ENCODE data around the gene NPBWR2. TPM values are rescaled to one million over a fixed set of nuclear protein-coding genes. Genes with fewer than 3 reads are reported as not detected.
A peak's percentile ranks its signal among the peaks of the same experiment; 100 is the strongest.

The NPBWR2 gene
- total RNA-seq, 1 donor from 2014 or later = not detected

DNA sequence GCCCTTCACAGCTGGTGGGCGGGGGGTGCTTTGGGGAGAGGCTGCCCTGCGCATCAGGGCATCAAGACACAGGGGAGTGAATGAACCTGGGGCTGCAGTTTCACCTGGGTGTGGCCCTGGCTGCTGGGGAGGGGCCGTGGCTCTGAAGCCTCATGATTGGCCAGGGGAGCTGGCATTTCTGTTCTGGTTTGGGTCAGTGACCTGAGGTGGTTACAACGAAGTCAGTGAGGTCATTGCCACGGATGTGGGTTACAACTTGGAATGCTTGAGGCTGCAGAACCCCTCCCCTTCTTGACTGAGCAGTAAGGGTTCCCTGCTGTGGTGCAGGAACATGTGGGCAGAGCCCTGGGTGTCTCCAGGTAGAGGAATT is 41.4 kb downstream of the NPBWR2 start:
- Histone ChIP-seq H3K4me3 (ENCODE audit: low read depth, low read length) (no peak overlapping the region), H3K36me3 (ENCODE audit: control insufficient read depth, insufficient read depth, low read length) (no peaks in the 10 kb centered on the region), H3K27me3 (ENCODE audit: control insufficient read depth, insufficient read depth, low read length) (no peaks in the 10 kb centered on the region)
- peak; percentile 61 for DNase-seq (ENCODE audit: low read depth)
- FAIRE-seq = no peak
- TF ChIP-seq, protein P1, sequence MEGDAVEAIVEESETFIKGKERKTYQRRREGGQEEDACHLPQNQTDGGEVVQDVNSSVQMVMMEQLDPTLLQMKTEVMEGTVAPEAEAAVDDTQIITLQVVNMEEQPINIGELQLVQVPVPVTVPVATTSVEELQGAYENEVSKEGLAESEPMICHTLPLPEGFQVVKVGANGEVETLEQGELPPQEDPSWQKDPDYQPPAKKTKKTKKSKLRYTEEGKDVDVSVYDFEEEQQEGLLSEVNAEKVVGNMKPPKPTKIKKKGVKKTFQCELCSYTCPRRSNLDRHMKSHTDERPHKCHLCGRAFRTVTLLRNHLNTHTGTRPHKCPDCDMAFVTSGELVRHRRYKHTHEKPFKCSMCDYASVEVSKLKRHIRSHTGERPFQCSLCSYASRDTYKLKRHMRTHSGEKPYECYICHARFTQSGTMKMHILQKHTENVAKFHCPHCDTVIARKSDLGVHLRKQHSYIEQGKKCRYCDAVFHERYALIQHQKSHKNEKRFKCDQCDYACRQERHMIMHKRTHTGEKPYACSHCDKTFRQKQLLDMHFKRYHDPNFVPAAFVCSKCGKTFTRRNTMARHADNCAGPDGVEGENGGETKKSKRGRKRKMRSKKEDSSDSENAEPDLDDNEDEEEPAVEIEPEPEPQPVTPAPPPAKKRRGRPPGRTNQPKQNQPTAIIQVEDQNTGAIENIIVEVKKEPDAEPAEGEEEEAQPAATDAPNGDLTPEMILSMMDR (IDR thresholded peaks at IDR 0.05; ENCODE audit: insufficient read depth, low read length, severe bottlenecking) = no peak

GRCh38 chr20:64065062-64065973 is 42.0 kb downstream of the NPBWR2 start:
- Histone ChIP-seq H3K36me3 (ENCODE audit: control insufficient read depth, insufficient read depth, low read length) (no peaks in the 10 kb centered on the region), H3K27me3 (ENCODE audit: control insufficient read depth, insufficient read depth, low read length) (no peaks in the 10 kb centered on the region), H3K4me3 (ENCODE audit: low read depth, low read length) (no peak overlapping the region)
- TF ChIP-seq, protein P1 (IDR thresholded peaks at IDR 0.05; ENCODE audit: insufficient read depth, low read length, severe bottlenecking) = no peak
- no peak for FAIRE-seq
- DNase-seq (ENCODE audit: low read depth) = no peak

DNA sequence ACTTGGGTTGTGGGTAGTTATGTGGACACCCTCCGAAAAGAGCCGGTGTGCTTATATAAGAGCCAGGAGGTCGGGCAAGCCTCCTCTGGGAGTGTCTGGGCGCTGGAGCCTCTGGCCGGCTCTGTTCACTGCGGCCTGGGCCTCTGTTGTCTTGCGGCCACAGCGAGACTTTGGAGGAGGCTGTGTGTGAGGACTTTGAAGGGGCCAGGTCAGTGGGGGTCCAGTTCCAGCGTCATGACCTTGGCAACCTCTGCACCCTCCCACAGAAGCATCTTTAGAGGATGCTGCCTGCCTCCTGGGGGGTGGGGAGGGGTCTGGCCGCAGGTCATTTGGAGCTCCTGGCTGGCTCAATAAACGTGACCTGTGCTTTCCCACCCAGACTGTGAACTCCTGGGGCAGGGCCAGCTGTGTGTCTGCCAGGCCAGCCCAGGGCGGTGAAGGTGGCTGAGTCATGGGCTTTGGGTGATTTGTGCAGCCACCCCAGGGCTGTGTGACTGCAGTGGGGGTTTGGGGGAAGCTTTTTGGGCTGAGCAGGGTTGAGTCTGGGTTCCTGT is 43.1 kb downstream of the NPBWR2 start:
- no peaks in the 10 kb centered on the region for H3K27me3 ChIP-seq (ENCODE audit: control insufficient read depth, insufficient read depth, low read length)
- H3K36me3 ChIP-seq (ENCODE audit: control insufficient read depth, insufficient read depth, low read length) = no peaks in the 10 kb centered on the region
- DNase-seq (ENCODE audit: low read depth) = peak; percentile 30
- TF ChIP-seq, protein P1 (IDR thresholded peaks at IDR 0.05; ENCODE audit: insufficient read depth, low read length, severe bottlenecking) = no peak
- peak overlapping the region; percentile 92 for H3K4me3 ChIP-seq (ENCODE audit: low read depth, low read length)
- no peak for FAIRE-seq

- Histone ChIP-seq H3K27me3 (ENCODE audit: control insufficient read depth, insufficient read depth, low read length) (no peaks in the 10 kb centered on the region), H3K4me3 (ENCODE audit: low read depth, low read length) (peak overlapping the region; percentile 92), H3K36me3 (ENCODE audit: control insufficient read depth, insufficient read depth, low read length) (no peaks in the 10 kb centered on the region)
- TF ChIP-seq, protein P1 (IDR thresholded peaks at IDR 0.05; ENCODE audit: insufficient read depth, low read length, severe bottlenecking) = no peak
- FAIRE-seq (no peak), DNase-seq (ENCODE audit: low read depth) (no peak)
Measured at GRCh38 chr20:64063389-64064144, 43.8 kb downstream of the NPBWR2 start.

GRCh38 chr20:64062596-64063388 is 44.6 kb downstream of the NPBWR2 start, which contains the start of gene TCEA2:
TSS of gene TCEA2 (plus strand) at chr20:64063198. CDS start at chr20:64063313, 115 bp downstream.
- H3K36me3 ChIP-seq (ENCODE audit: control insufficient read depth, insufficient read depth, low read length) = no peaks in the 10 kb centered on the region
- FAIRE-seq (no peak), DNase-seq (ENCODE audit: low read depth) (peak; percentile 81)
- no peaks in the 10 kb centered on the region for H3K27me3 ChIP-seq (ENCODE audit: control insufficient read depth, insufficient read depth, low read length)
- TF ChIP-seq, protein P1 (IDR thresholded peaks at IDR 0.05; ENCODE audit: insufficient read depth, low read length, severe bottlenecking) = no peak
- peak within 1 kb of the TSS; percentile 92 for H3K4me3 ChIP-seq (ENCODE audit: low read depth, low read length)

Measured in bronchial epithelial cell (primary cell).